OCI-M2 (cell line): ENCODE measurements around the gene MARCHF11.

ENCODE experiments used
- DNase-seq: peaks from one replicate; lab custom pipeline; 2025; ENCODE audit not compliant: unreplicated experiment; lab: John Stamatoyannopoulos, UW

The MARCHF11 gene, protein sequence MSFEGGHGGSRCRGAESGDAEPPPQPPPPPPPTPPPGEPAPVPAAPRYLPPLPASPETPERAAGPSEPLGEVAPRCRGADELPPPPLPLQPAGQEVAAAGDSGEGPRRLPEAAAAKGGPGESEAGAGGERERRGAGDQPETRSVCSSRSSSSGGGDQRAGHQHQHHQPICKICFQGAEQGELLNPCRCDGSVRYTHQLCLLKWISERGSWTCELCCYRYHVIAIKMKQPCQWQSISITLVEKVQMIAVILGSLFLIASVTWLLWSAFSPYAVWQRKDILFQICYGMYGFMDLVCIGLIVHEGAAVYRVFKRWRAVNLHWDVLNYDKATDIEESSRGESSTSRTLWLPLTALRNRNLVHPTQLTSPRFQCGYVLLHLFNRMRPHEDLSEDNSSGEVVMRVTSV

DNA sequence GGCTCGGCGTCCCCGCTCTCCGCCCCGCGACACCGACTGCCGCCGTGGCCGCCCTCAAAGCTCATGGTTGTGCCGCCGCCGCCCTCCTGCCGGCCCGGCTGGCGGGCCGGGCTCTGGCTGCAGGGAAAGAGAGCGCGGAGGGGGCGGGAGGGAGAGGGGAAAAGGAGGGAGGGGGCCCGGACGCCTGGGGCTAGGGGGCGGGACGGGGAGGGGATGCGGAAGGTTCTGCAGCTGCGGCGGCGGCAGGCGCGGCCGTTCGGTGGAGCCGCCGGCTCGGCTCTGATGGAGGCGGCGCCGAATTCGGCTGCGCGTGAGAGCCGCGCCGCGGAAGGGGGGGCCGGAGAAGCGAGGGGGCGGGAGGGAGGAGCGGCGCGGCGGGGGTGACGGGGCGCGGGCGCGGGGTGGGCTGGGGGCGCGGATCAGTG lies at the start of gene MARCHF11:
MARCHF11 (minus strand) TSS at position 281 of the 425 bp plus-strand sequence; CDS start at position 65, 216 bp downstream.
- DNase-seq: no peak

DNA sequence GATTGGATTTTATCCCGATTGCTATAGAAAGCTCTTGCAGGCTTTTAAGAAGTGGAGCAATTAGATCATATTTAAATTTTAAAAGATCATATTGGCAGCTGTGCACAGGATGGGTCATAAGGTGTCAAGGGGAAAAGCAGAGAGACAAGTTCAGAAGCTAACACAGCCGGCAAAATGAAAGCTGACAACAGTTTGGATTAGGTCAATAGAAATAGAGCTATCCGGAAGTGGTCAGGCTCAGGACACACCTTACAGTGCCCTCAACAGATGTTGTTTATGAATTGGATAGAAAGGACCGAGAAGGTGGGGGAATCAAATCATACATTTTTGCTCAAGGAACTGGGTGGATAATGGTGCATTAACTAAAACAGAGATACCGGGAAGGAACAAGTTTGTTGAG lies 46.3 kb upstream of the MARCHF11 start:
- DNase-seq: no peak

DNA sequence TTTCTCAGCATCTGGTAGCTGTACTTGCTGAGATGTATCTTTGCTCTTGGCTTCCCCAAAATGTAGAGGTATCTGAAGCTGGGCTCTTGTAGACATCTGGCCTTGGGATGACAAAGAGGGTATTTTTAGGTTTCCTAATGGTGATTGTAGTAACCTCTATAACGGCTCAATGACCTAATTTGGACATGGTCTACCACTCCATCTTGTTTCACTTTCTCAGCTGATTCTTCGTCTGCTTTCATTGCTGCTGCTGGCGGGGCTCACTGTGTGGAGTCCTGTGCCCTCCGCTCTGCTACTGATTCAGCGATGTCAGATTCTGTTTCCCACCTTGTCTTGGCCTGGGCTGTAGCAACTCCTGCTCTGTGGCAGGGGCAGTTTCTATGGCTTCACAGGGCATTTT lies 12.7 kb upstream of the MARCHF11 start:
- DNase-seq: no peak

- DNase-seq: no peak
Measured at GRCh38 chr5:16180789-16181082, 1.1 kb upstream of the MARCHF11 start.

GRCh38 chr5:16179936-16180788 lies 571 bp upstream of the MARCHF11 start:
- DNase-seq: no peak

GRCh38 chr5:16178745-16179372 lies 732 bp downstream of the MARCHF11 start:
- no peak for DNase-seq

DNA sequence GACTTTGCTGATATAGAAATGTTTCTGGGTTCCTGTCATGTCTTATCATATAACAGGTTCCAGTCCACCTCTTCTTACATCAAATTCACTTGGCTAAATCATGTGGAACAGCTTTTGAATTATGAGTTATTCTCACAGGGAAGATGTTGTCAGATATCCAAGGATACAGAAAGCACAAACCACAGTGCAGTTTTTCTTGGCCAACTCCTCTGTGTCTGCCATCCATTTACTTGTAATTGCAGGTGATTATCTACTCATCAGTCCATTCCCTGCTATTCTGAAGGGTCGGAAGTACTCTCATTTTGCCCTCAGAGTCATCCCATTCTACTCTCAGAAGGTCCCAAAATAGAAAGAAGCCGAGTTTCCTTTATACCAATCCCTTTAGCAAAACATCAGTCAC lies 10.0 kb downstream of the MARCHF11 start:
- DNase-seq: no peak

DNA sequence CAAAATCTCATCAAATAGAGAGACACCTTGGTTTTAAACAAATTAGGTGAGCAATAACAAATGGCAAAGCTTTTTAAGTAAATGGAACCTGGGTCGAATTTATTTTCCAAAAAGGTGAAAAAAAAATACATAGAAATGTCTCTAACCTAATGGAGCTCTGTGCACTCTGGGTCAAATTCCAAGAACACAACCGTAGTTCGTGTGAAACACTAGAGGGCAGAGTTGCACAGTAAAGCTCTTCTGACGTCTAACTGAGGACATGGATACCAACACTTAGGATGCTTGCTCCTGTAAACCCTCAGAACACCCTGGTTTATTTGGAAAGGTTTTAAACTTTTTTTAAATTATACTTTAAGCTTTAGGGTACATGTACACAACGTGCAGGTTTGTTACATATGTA lies 18.9 kb downstream of the MARCHF11 start:
- no peak for DNase-seq

DNA sequence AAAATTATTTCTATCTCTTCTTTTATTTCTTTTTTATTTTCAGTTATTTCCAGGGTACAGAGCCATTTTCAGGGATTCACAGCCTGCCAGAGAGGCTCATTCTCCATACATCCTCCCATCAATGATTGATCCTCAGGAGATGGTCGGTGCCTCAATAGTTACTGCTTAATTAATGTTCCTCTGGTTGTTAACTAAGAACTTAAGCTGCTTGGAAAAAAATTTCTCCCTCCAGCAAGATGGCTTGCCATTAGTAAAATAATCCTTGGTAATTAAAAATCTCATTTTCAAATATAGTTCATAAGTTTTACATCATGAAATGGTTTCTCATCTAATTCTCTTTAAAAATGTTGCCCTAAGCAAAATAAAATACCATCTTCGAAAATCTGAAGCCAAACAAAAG lies 20.0 kb downstream of the MARCHF11 start:
- DNase-seq: no peak

GRCh38 chr5:16156152-16156551 lies 23.4 kb downstream of the MARCHF11 start:
- DNase-seq: no peak

DNA sequence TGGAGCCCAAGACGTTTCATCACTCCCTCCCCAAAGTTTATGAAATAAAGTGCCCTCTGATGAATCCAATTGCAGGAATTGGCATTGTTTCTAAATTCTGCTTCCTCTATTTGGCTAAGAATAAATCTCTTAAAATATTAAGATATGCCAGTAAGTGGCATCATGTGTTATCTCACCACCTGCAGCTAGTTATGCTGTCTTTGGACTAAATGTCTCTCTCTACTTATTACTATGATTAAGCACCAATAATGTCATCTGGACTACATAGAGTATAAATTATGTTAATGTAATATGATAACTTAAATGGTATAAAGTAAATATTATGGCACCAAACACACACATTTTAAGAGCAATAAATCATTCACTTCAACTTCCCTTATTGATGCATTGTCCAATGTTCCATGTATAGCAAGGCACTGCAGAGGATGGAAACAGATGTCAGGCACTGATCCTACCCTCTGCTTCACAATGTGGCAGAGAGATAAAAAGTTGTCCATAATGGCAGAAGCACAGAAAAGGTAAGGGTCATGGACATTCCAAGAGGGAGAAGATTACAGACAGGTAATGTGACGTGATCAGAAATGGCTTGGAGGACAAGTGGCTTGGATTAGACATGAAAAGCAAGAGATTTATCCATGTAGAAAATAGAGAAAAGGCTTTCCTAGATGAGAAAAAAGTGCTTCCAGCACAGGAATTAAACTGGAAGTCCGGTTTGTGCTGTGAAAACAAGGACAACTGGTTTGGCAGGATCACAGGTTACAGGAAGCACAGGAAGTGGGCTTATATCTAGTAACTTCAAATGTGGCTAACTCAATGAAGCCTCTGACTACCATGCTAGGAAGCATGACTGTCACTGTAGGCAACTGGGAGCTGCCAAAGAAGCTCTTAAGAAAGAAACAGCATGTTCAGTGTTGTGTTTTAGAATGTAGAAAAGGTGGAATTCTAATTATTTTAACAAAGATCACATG lies 26.7 kb downstream of the MARCHF11 start:
- no peak for DNase-seq

DNA sequence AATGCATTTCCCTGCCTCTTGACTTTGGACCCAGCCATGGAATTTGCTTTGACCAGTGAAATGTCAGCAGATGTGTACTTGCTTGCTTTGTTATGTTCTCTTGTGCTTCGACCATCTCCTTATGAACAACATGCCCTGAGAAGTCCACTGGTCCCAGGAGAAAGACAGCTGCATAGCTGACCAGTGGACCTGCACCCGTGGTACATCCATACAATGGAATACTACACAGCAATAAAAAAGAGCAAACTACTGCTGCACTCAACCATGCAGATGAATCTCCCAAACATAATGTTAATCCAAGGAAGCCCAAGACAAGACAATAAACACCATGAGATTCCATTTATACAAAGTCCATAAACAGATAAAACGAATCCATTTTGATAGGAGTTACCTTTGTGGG lies 30.0 kb downstream of the MARCHF11 start:
- no peak for DNase-seq

- DNase-seq: no peak
Measured at GRCh38 chr5:16147179-16147900, 32.3 kb downstream of the MARCHF11 start.

GRCh38 chr5:16144416-16144815 lies 35.2 kb downstream of the MARCHF11 start:
- DNase-seq: no peak

GRCh38 chr5:16143361-16144049 lies 36.1 kb downstream of the MARCHF11 start:
- DNase-seq: no peak

GRCh38 chr5:16140944-16141343 lies 38.6 kb downstream of the MARCHF11 start:
- DNase-seq: no peak

- DNase-seq: no peak
Measured at GRCh38 chr5:16140417-16140816, 39.2 kb downstream of the MARCHF11 start.

DNA sequence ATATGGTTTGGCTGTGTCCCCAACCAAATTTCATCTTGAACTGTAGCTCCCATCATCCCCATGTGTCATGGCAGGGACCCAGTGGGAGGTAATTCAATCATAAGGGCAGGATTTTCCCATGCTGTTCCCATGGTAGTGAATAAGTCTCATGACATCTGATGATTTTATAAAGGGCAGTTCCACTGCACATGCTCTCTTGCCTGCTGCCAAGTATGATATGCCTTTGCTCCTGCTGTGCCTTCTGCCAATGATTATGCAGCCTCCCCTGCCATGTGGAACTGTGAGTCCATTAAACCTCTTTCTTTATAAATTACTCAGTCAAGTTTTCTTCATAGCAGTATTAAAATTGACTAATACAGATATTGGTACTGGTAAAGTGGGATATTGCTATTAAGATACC lies 42.4 kb downstream of the MARCHF11 start:
- no peak for DNase-seq

- DNase-seq: no peak
Measured at GRCh38 chr5:16135506-16135905, 44.1 kb downstream of the MARCHF11 start.
